Astrocyte of the spinal cord (primary cell): ENCODE measurements around the gene PFAS.

Experiments used
- DNase-seq: peaks from one replicate; pipeline ENCODE4 v3.0.0; 2011; ENCODE audit warnings: low read depth, low spot score
- H3K4me3 ChIP-seq: 2 replicates; pipeline ENCODE4 v1.5.1; 2011; ENCODE audit warnings: low read depth, mild to moderate bottlenecking, low read length, moderate library complexity
- CTCF ChIP-seq: IDR thresholded peaks from 2 replicates; pipeline ENCODE4 v1.5.1; 2012; ENCODE audit warnings: low read depth, mild to moderate bottlenecking, low read length, inconsistent platforms
- in situ Hi-C: cut with HindIII; loops from 2 replicates; pipeline ENCODE4 v1.10.0; 2017; ENCODE audit warnings: low sequenced_read_pairs

Gene PFAS

DNA sequence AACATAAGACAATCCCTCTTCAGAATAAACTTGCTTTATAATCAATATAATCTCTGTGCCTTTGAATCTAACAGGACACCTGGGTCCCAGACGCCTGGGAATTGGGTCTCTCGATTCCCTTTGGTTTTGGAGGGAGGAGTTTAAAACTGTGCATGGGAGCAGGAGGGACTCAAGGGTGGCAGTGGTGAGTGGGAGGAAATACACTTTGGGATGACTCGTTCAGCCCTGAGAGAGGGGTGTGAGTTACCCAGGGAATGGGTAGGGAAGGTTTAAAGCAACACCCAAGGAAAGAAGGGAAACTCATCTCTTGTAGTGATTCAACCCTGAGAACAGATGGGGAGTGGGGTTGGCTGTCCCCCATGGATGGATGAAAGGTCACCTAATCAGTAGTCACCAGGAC lies 41.0 kb downstream of the PFAS start:
- TF ChIP-seq CTCF = no peak
- in situ Hi-C loops = no loop called here

GRCh38 chr17:8292639-8293395 lies 43.7 kb downstream of the PFAS start:
- in situ Hi-C loops = no loop called here
- no peak for DNase-seq
- no peak overlapping the region for H3K4me3 ChIP-seq
- TF ChIP-seq CTCF = no peak

More for the DNA sequence above, 41.0 kb downstream of the PFAS start:
- H3K4me3 ChIP-seq = no peak overlapping the region
- DNase-seq = no peak

DNA sequence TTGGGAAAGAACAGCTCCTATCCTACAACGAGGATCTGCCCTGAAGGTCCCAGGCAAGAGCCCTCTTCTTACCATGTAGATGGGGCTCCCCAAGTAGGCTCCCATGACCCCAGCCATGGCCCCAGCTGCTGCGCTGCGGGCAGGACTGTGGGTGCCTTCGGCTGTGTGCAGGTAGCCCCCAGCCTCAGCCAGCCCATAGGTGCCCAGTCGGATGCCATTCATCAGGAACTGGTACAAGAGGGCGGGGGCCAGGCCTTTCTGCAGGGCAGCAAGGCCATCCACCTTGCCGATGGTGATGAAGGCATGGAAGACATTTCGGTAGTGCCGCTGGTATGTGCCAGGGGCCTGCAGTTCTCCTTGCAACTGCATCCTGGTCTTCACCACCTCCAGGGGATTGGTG lies 45.3 kb downstream of the PFAS start:
- no peak overlapping the region for H3K4me3 ChIP-seq
- in situ Hi-C loops = no loop called here
- TF ChIP-seq CTCF = no peak
- no peak for DNase-seq

- DNase-seq = no peak
- in situ Hi-C loops = no loop called here
- TF ChIP-seq CTCF = no peak
- peak overlapping the region; percentile 66 for H3K4me3 ChIP-seq
These were observed 45.8 kb downstream of the PFAS start for GRCh38 chr17:8294814-8295316.

DNA sequence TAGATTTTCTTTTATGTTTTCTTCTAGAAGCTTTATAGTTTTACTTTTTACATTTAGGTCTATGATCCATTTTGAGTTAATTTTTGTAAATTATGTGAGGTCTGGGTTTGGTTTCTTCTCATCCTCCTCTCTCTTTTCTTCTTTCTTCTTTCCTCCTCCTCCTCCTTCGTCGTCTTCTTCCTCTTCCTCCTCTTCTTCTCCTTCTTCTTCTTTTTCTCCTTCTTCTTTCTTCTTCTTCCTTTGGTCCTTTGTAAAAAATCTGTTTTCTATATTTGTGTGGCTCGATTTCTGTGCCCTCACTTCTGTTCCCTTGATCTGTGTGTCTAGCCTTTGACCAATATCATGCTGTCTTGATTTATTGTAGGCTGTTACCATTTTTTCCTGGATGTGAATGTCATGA lies 51.1 kb downstream of the PFAS start:
- in situ Hi-C loops = no loop called here
- no peak for DNase-seq
- H3K4me3 ChIP-seq = no peak overlapping the region
- TF ChIP-seq CTCF = no peak

DNA sequence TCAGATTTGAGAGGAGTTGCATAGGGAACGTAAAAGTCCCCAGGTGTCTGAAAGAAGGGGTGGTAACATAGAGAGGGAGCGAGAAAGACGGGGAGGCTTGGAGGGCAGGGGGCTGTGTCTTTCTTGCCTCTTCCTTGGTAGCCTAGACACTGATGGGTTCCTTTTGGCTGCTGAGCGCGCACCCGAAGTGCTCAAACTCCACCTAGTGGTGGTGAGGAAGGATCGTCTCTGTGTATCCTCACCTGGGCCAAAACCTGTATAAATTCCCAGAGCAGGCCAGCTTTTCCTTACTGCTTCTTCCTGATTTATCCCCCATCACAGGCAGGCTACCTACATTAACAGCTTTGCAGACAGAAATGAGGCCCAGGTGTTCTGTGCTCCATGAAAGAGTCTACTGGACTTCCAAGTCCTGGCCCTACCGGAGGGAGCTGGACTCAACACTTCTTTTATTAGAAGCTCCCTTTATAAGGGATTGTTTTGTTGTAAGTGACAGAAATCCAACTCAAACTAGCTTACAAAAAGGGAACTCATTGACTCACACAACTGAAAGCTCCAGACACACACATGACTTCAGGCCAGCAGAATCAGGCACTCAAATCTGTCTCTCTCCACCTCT lies 51.6 kb downstream of the PFAS start:
- DNase-seq = peak; percentile 62
- H3K4me3 ChIP-seq = no peak overlapping the region
- peak; percentile 87 for TF ChIP-seq CTCF
- in situ Hi-C loops = no loop called here
